ENCODE results near the gene CA7.

Gene CA7

GRCh38 chr16:66844342-66845079 is at the start of gene CA7:
CA7 (plus strand) TSS chr16:66844414; CDS start chr16:66844488, 74 bp downstream.
- no peak for DNase-seq

- DNase-seq = no peak
Observed at GRCh38 chr16:66798161-66798560, 46.1 kb upstream of the CA7 start.

GRCh38 chr16:66800856-66801255 is 43.4 kb upstream of the CA7 start:
- no peak for DNase-seq

- no peak for DNase-seq
Observed at GRCh38 chr16:66801320-66802105, 42.7 kb upstream of the CA7 start, which contains the start of gene TERB1. TERB1 (minus strand) TSS chr16:66801584; CDS start chr16:66796798, 4,786 bp downstream.

- no peak for DNase-seq
Observed at GRCh38 chr16:66802159-66802558, 42.1 kb upstream of the CA7 start.

GRCh38 chr16:66809765-66810164 is 34.4 kb upstream of the CA7 start:
- DNase-seq = no peak

- DNase-seq = no peak
Observed at GRCh38 chr16:66810391-66810790, 33.8 kb upstream of the CA7 start.

GRCh38 chr16:66811043-66811442 is 33.2 kb upstream of the CA7 start:
- DNase-seq = no peak

GRCh38 chr16:66814734-66815133 is 29.5 kb upstream of the CA7 start:
- no peak for DNase-seq

GRCh38 chr16:66824006-66824405 is 20.2 kb upstream of the CA7 start:
- DNase-seq = no peak

- peak; percentile 82 for DNase-seq
Observed at GRCh38 chr16:66830422-66831404, 13.5 kb upstream of the CA7 start, which contains the start of gene NAE1. NAE1 (minus strand) TSS chr16:66830976; CDS start chr16:66830899, 77 bp downstream.

- no peak for DNase-seq
Observed at GRCh38 chr16:66832190-66832589, 12.0 kb upstream of the CA7 start.

- no peak for DNase-seq
Observed at GRCh38 chr16:66832661-66833305, 11.4 kb upstream of the CA7 start.

- no peak for DNase-seq
Observed at GRCh38 chr16:66834746-66835145, 9.5 kb upstream of the CA7 start.

GRCh38 chr16:66840883-66841282 is 3.3 kb upstream of the CA7 start:
- DNase-seq = no peak

GRCh38 chr16:66841366-66841765 is 2.8 kb upstream of the CA7 start:
- DNase-seq = no peak

GRCh38 chr16:66842765-66843164 is 1.4 kb upstream of the CA7 start:
- DNase-seq = no peak

GRCh38 chr16:66843191-66843590 is 1.0 kb upstream of the CA7 start:
- no peak for DNase-seq

- DNase-seq = no peak
Observed at GRCh38 chr16:66844009-66844341, 239 bp upstream of the CA7 start.

- no peak for DNase-seq
Observed at GRCh38 chr16:66845080-66845410, 831 bp downstream of the CA7 start.

- peak; percentile 9 for DNase-seq
Observed at GRCh38 chr16:66845791-66846221, 1.6 kb downstream of the CA7 start.

GRCh38 chr16:66846266-66846665 is 2.1 kb downstream of the CA7 start:
- DNase-seq = no peak

GRCh38 chr16:66846831-66847230 is 2.6 kb downstream of the CA7 start:
- no peak for DNase-seq

Measured in NCI-H345 (cell line).